ENCODE data around the gene HSPA1A.
A peak's percentile ranks its signal among the peaks of the same experiment; 100 is the strongest.
"Not testable (repeated sequence)": the region's sequence is repeated elsewhere in the genome, so short reads cannot be mapped to it uniquely, and the experiment has no call there.

HSPA1A gene

GRCh38 chr6:31813465-31813849 lies 1.9 kb upstream of the HSPA1A start:
- no peak for DNase-seq

- DNase-seq = peak; percentile 75
Observed at GRCh38 chr6:31814677-31815024, 692 bp upstream of the HSPA1A start.

- DNase-seq = not testable (repeated sequence)
Observed at GRCh38 chr6:31817133-31817928, 2.0 kb downstream of the HSPA1A start.

- not testable (repeated sequence) for DNase-seq
Observed at GRCh38 chr6:31817929-31818511, 2.7 kb downstream of the HSPA1A start.

GRCh38 chr6:31819871-31820299 lies 4.5 kb downstream of the HSPA1A start:
- DNase-seq = no peak

- not testable (repeated sequence) for DNase-seq
Observed at GRCh38 chr6:31820399-31820798, 5.1 kb downstream of the HSPA1A start.

- peak; percentile 69 for DNase-seq
Observed at GRCh38 chr6:31821301-31822035, 6.1 kb downstream of the HSPA1A start.

GRCh38 chr6:31822036-31822821 lies 6.9 kb downstream of the HSPA1A start:
- peak; percentile 71 for DNase-seq

- DNase-seq = not testable (repeated sequence)
Observed at GRCh38 chr6:31823592-31824196, 8.4 kb downstream of the HSPA1A start.

GRCh38 chr6:31825553-31825952 lies 10.2 kb downstream of the HSPA1A start:
- no peak for DNase-seq

- DNase-seq = peak; percentile 44
Observed at GRCh38 chr6:31826793-31827285, 11.5 kb downstream of the HSPA1A start.

GRCh38 chr6:31827286-31828079 lies 12.1 kb downstream of the HSPA1A start, which contains the start of gene HSPA1B:
Gene HSPA1B (plus strand): TSS chr6:31827738. CDS start chr6:31827951, 213 bp downstream.
- DNase-seq = peak; percentile 97

- no peak for DNase-seq
Observed at GRCh38 chr6:31829633-31830283, 14.4 kb downstream of the HSPA1A start.

GRCh38 chr6:31830886-31831335 lies 15.6 kb downstream of the HSPA1A start:
- no peak for DNase-seq

- no peak for DNase-seq
Observed at GRCh38 chr6:31831350-31832215, 16.2 kb downstream of the HSPA1A start.

GRCh38 chr6:31834367-31835250 lies 19.3 kb downstream of the HSPA1A start:
- DNase-seq = peak; percentile 83

GRCh38 chr6:31836047-31836473 lies 20.7 kb downstream of the HSPA1A start:
- DNase-seq = no peak
